H9 (cell line): ENCODE results near the gene RPRD1A. TPM values are rescaled to one million over a fixed set of nuclear protein-coding genes. Genes with fewer than 3 reads are reported as not detected.

Experiments
- DNase-seq: peaks from one replicate; pipeline ENCODE4 v3.0.0-alpha.2; 2017
- H2AFZ ChIP-seq: one replicate; pipeline ENCODE4 v1.6.1; 2013; ENCODE audit warnings: mild to moderate bottlenecking, low read length, control low read depth, moderate library complexity
- H2AK5ac ChIP-seq: 2 replicates; pipeline ENCODE4 v1.6.1; 2013; ENCODE audit warnings: low read length, control low read depth, mixed read lengths; ENCODE audit not compliant: insufficient read length
- H2BK120ac ChIP-seq: one replicate; pipeline ENCODE4 v1.6.1; 2013; ENCODE audit warnings: low read depth, mild to moderate bottlenecking, low read length, control low read depth, inconsistent platforms; ENCODE audit not compliant: poor library complexity, severe bottlenecking
- H2BK12ac ChIP-seq: 2 replicates; pipeline ENCODE4 v1.6.1; 2013; ENCODE audit warnings: low read length, control low read depth, mixed read lengths, low read depth; ENCODE audit not compliant: insufficient read length
- H2BK15ac ChIP-seq: 2 replicates; pipeline ENCODE4 v1.6.1; 2013; ENCODE audit warnings: low read depth, low read length, control low read depth
- H2BK20ac ChIP-seq: one replicate; pipeline ENCODE4 v1.6.1; 2013; ENCODE audit warnings: low read depth, mild to moderate bottlenecking, low read length, control low read depth, inconsistent platforms; ENCODE audit not compliant: poor library complexity, severe bottlenecking
- H2BK5ac ChIP-seq: 2 replicates; pipeline ENCODE4 v1.6.1; 2013; ENCODE audit warnings: low read length, control low read depth, mixed read lengths; ENCODE audit not compliant: insufficient read length
- H3K14ac ChIP-seq: 2 replicates; pipeline ENCODE4 v1.6.1; 2013; ENCODE audit warnings: low read length, control low read depth; ENCODE audit not compliant: insufficient read depth
- H3K18ac ChIP-seq: 2 replicates; pipeline ENCODE4 v1.6.1; 2013; ENCODE audit warnings: low read depth, mild to moderate bottlenecking, mixed read lengths, low read length, control low read depth; ENCODE audit not compliant: insufficient read length
- H3K23ac ChIP-seq: 2 replicates; pipeline ENCODE4 v1.6.1; 2013; ENCODE audit warnings: low read length, control low read depth, mixed read lengths, low read depth; ENCODE audit not compliant: insufficient read length
- H3K23me2 ChIP-seq: 2 replicates; pipeline ENCODE4 v1.6.1; 2013; ENCODE audit warnings: low read depth, mild to moderate bottlenecking, mixed read lengths, low read length, control low read depth; ENCODE audit not compliant: insufficient read length, poor library complexity, severe bottlenecking
- H3K27ac ChIP-seq: 2 replicates; pipeline ENCODE4 v1.5.1; 2013; ENCODE audit warnings: low read length, control low read depth, mixed read lengths, low read depth; ENCODE audit not compliant: insufficient read length
- H3K27me3 ChIP-seq: 2 replicates; pipeline ENCODE4 v1.6.1; 2013; ENCODE audit warnings: low read length, control low read depth, inconsistent platforms; ENCODE audit not compliant: insufficient read depth
- H3K4ac ChIP-seq: 2 replicates; pipeline ENCODE4 v1.6.1; 2013; ENCODE audit warnings: low read depth, mild to moderate bottlenecking, control low read depth, inconsistent platforms, low read length, moderate library complexity
- H3K4me1 ChIP-seq: 2 replicates; pipeline ENCODE4 v1.6.1; 2013; ENCODE audit warnings: low read length, control low read depth, inconsistent platforms; ENCODE audit not compliant: insufficient read depth
- H3K4me2 ChIP-seq: 2 replicates; pipeline ENCODE4 v1.6.1; 2013; ENCODE audit warnings: low read length, control low read depth, mixed read lengths; ENCODE audit not compliant: insufficient read length, insufficient read depth
- H3K56ac ChIP-seq: 2 replicates; pipeline ENCODE4 v1.6.1; 2013; ENCODE audit warnings: low read depth, mild to moderate bottlenecking, mixed read lengths, low read length, control low read depth; ENCODE audit not compliant: insufficient read length
- H3K79me1 ChIP-seq: 2 replicates; pipeline ENCODE4 v1.6.1; 2013; ENCODE audit warnings: low read depth, mild to moderate bottlenecking, moderate library complexity, low read length, control low read depth, inconsistent platforms; ENCODE audit not compliant: insufficient read depth, poor library complexity, severe bottlenecking
- H3K79me2 ChIP-seq: 2 replicates; pipeline ENCODE4 v1.6.1; 2013; ENCODE audit warnings: low read length, control low read depth, inconsistent platforms; ENCODE audit not compliant: insufficient read depth
- H3K9ac ChIP-seq: 2 replicates; pipeline ENCODE4 v1.6.1; 2013; ENCODE audit warnings: low read length, control low read depth, mixed read lengths; ENCODE audit not compliant: insufficient read length; ENCODE audit errors: extremely low read depth
- H3K9me3 ChIP-seq: one replicate; pipeline ENCODE4 v1.6.1; 2013; ENCODE audit warnings: low read depth, low read length, inconsistent platforms; ENCODE audit not compliant: control insufficient read depth
- H3T11ph ChIP-seq: one replicate; pipeline ENCODE4 v1.6.1; 2013; ENCODE audit warnings: mild to moderate bottlenecking, low read length, control low read depth, inconsistent platforms
- H4K20me1 ChIP-seq: one replicate; pipeline ENCODE4 v1.6.1; 2013; ENCODE audit not compliant: control insufficient read depth, insufficient read length, insufficient read depth
- H4K5ac ChIP-seq: 2 replicates; pipeline ENCODE4 v1.6.1; 2013; ENCODE audit warnings: low read depth, mild to moderate bottlenecking, mixed read lengths, low read length, control low read depth; ENCODE audit not compliant: insufficient read length
- H4K8ac ChIP-seq: replicated peaks from 2 replicates; pipeline ENCODE4 v1.6.1; 2013; ENCODE audit warnings: low read length, control low read depth, mixed read lengths, low read depth; ENCODE audit not compliant: insufficient read length
- H4K91ac ChIP-seq: 2 replicates; pipeline ENCODE4 v1.6.1; 2013; ENCODE audit warnings: low read depth, mild to moderate bottlenecking, moderate library complexity, mixed read lengths, low read length, control low read depth; ENCODE audit not compliant: insufficient read length
- H3K27ac Mint-ChIP-seq, 3 experiments: 2 replicates in 2 of 3; 3 replicates in 1 of 3; pipeline ENCODE4 v1.8.0; 2020 to 2021; ENCODE audit warnings: mixed read lengths in 3 of 3, mild to moderate bottlenecking in 1 of 3, moderate library complexity in 1 of 3
- H3K27me3 Mint-ChIP-seq: 2 replicates; pipeline ENCODE4 v1.8.0; 2021; ENCODE audit warnings: low read depth, mild to moderate bottlenecking, moderate library complexity, mixed read lengths
- H3K36me3 Mint-ChIP-seq, 3 experiments: 2 replicates in 2 of 3; 3 replicates in 1 of 3; pipeline ENCODE4 v1.8.0; 2020 to 2021; ENCODE audit warnings: low read depth in 3 of 3, mixed read lengths in 3 of 3; ENCODE audit not compliant: insufficient read depth in 1 of 3
- H3K4me1 Mint-ChIP-seq, 2 experiments: 2 replicates each; pipeline ENCODE4 v1.8.0; 2020; ENCODE audit warnings: mixed read lengths in 2 of 2
- H3K4me3 Mint-ChIP-seq, 2 experiments: 2 replicates in 1 of 2; 3 replicates in 1 of 2; pipeline ENCODE4 v1.8.0; 2020 to 2021; ENCODE audit warnings: mild to moderate bottlenecking in 2 of 2, mixed read lengths in 2 of 2, moderate library complexity in 1 of 2
- H3K9me3 Mint-ChIP-seq, 2 experiments: 2 replicates in 1 of 2; 3 replicates in 1 of 2; pipeline ENCODE4 v1.8.0; 2020; ENCODE audit warnings: mild to moderate bottlenecking in 2 of 2, mixed read lengths in 2 of 2, moderate library complexity in 1 of 2
- CTCF ChIP-seq: fragments of 200-600 bp; sonication (generic); conservative IDR thresholded peaks from 3 replicates; pipeline ENCODE4 v1.8.0; 2021; ENCODE audit warnings: antibody characterized with exemption, mild to moderate bottlenecking
- total RNA-seq: library from RNA; stranded (reverse); gene quantifications from 2 replicates; pipeline ENCODE4 v1.2.1, GENCODE V29; 2021

The RPRD1A gene
- total RNA-seq, 1 experiment from 2014 or later = 107 TPM

GRCh38 chr18:35964319-35964718 lies 103.0 kb downstream of the RPRD1A start:
- Histone ChIP-seq H2BK15ac (no peak overlapping the region), H3K56ac (no peak overlapping the region), H3K27ac (no peak overlapping the region), H2BK12ac (no peak overlapping the region), H3K9ac (no peak overlapping the region), H2BK20ac (no peak overlapping the region), H4K5ac (no peak overlapping the region), H3K9me3 (no peaks in the 10 kb centered on the region), H3T11ph (no peak overlapping the region), H3K4ac (no peak overlapping the region), H3K4me1 (no peaks in the 10 kb centered on the region), H3K23ac (no peak overlapping the region), H2BK120ac (no peak overlapping the region), H3K4me2 (no peak overlapping the region), H4K91ac (no peak overlapping the region), H3K14ac (no peak overlapping the region), H3K27me3 (no peaks in the 10 kb centered on the region), H2AFZ (no peak overlapping the region), H4K20me1 (no peaks in the 10 kb centered on the region), H3K79me2 (no peaks in the 10 kb centered on the region), H4K8ac (no peak overlapping the region), H3K79me1 (no peaks in the 10 kb centered on the region), H2BK5ac (no peak overlapping the region), H3K18ac (no peak overlapping the region), H2AK5ac (no peak overlapping the region), H3K23me2 (no peaks in the 10 kb centered on the region)
- DNase-seq = no peak
- no peak for TF ChIP-seq CTCF
- peaks cover 0 to 3% of the 10 kb centered on the region in 2 experiments; a peak in 1 of 4 replicates for H3K4me1 Mint-ChIP-seq
- peaks cover 0 to 13% (median 10%) of the 10 kb centered on the region in 3 experiments; a peak in 6 of 7 replicates for H3K36me3 Mint-ChIP-seq
- H3K27me3 Mint-ChIP-seq = peaks cover 5% of the 10 kb centered on the region; the same call in 1 of the 2 replicates
- H3K27ac Mint-ChIP-seq = no peak overlapping the region
- H3K4me3 Mint-ChIP-seq = no peak overlapping the region
- peaks cover 14 to 24% of the 10 kb centered on the region in 2 experiments for H3K9me3 Mint-ChIP-seq
